GM19452 (cell line): Measurements from ENCODE around the gene ZNF177.

Experiments used
- ATAC-seq: cut with Tn5 transposase; IDR thresholded peaks from one replicate; pipeline ENCODE4 v1.9.1; 2021; ENCODE audit not compliant: unreplicated experiment

ZNF177 gene

GRCh38 chr19:9427941-9428340 lies 65.1 kb downstream of the ZNF177 start:
- ATAC-seq: no peak

- no peak for ATAC-seq
Observed at GRCh38 chr19:9430444-9430843, 67.6 kb downstream of the ZNF177 start.

DNA sequence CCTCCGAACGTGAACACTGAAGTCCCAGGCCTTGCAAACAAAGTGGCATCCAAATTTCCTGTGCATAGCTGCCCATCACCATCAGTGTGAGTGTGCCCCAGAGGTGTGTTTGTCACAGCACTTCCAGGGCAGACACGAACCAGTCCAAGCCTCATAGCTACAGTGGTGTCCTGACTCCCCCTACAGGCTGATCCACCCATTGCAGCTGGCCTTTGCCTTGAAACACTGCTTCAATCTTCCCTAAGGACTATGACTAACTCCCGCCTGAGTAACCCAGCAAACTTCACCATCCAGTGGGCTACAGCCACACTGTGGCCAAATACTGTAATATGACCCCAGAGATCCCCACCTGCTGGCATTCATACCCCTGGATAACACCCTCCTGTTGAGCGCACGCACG lies 68.7 kb downstream of the ZNF177 start:
- no peak for ATAC-seq
